HFF-Myc (cell line): ENCODE measurements around the gene SLC16A12.

Experiments
- DNase-seq: peaks from one replicate; pipeline ENCODE4 v3.0.0-alpha.2; 2011; ENCODE audit warnings: low read depth; ENCODE audit errors: extremely low read depth
- H3K4me3 ChIP-seq: replicated peaks from 2 replicates; pipeline ENCODE4 v1.5.1; 2011; ENCODE audit warnings: low read depth, mild to moderate bottlenecking, control low read depth, low read length
- CTCF ChIP-seq: IDR thresholded peaks from 2 replicates; pipeline ENCODE4 v1.5.1; 2012; ENCODE audit warnings: mild to moderate bottlenecking, low read depth, low read length, control low read depth; ENCODE audit errors: missing control alignments

The SLC16A12 gene

GRCh38 chr10:89490596-89491335 is 44.6 kb downstream of the SLC16A12 start:
- TF ChIP-seq CTCF = no peak
- no peak overlapping the region for H3K4me3 ChIP-seq
- no peak for DNase-seq

GRCh38 chr10:89482256-89482655 is 53.1 kb downstream of the SLC16A12 start:
- no peak overlapping the region for H3K4me3 ChIP-seq
- no peak for DNase-seq
- no peak for TF ChIP-seq CTCF

- TF ChIP-seq CTCF = no peak
- DNase-seq = no peak
- H3K4me3 ChIP-seq = no peak overlapping the region
Observed at GRCh38 chr10:89481662-89482061, 53.7 kb downstream of the SLC16A12 start.

GRCh38 chr10:89479771-89480446 is 55.5 kb downstream of the SLC16A12 start:
- DNase-seq = no peak
- no peak for TF ChIP-seq CTCF
- H3K4me3 ChIP-seq = no peak overlapping the region

GRCh38 chr10:89478739-89479654 is 56.4 kb downstream of the SLC16A12 start:
- DNase-seq = no peak
- H3K4me3 ChIP-seq = no peak overlapping the region

More at GRCh38 chr10:89478739-89479654, 56.4 kb downstream of the SLC16A12 start:
- no peak for TF ChIP-seq CTCF
